IPS-11a (cell line): ENCODE data around the gene THAP8.

Experiments used
- H3K4me3 ChIP-seq: one replicate; pipeline ENCODE4 v1.5.1; 2013; ENCODE audit warnings: low read depth, low read length, control low read depth

Gene THAP8

GRCh38 chr19:36054119-36054732, at the start of gene THAP8:
Gene THAP8 (minus strand): TSS chr19:36054285. CDS start chr19:36054217, 68 bp downstream.
- peak within 1 kb of the TSS; percentile 79 for H3K4me3 ChIP-seq

- H3K4me3 ChIP-seq = no peak overlapping the region
These were observed 49.0 kb upstream of the THAP8 start for GRCh38 chr19:36103040-36103626.

GRCh38 chr19:36101550-36102327, 47.7 kb upstream of the THAP8 start:
- no peak overlapping the region for H3K4me3 ChIP-seq

GRCh38 chr19:36100476-36100875, 46.4 kb upstream of the THAP8 start:
- no peak overlapping the region for H3K4me3 ChIP-seq

- no peak overlapping the region for H3K4me3 ChIP-seq
These were observed 45.2 kb upstream of the THAP8 start for GRCh38 chr19:36099166-36099785.

GRCh38 chr19:36097036-36097435, 43.0 kb upstream of the THAP8 start:
- no peak overlapping the region for H3K4me3 ChIP-seq

GRCh38 chr19:36093687-36094086, 39.6 kb upstream of the THAP8 start:
- H3K4me3 ChIP-seq = no peak overlapping the region

- no peak overlapping the region for H3K4me3 ChIP-seq
These were observed 39.1 kb upstream of the THAP8 start for GRCh38 chr19:36093146-36093662.

GRCh38 chr19:36092566-36092965, 38.5 kb upstream of the THAP8 start:
- H3K4me3 ChIP-seq = no peak overlapping the region

- no peak overlapping the region for H3K4me3 ChIP-seq
These were observed 37.0 kb upstream of the THAP8 start for GRCh38 chr19:36090910-36091695.

- no peak overlapping the region for H3K4me3 ChIP-seq
These were observed 35.8 kb upstream of the THAP8 start for GRCh38 chr19:36089847-36090246.

- no peak overlapping the region for H3K4me3 ChIP-seq
These were observed 32.2 kb upstream of the THAP8 start for GRCh38 chr19:36086326-36086725.

GRCh38 chr19:36084231-36085009, 30.3 kb upstream of the THAP8 start:
- no peak overlapping the region for H3K4me3 ChIP-seq

GRCh38 chr19:36082916-36083315, 28.8 kb upstream of the THAP8 start:
- no peak overlapping the region for H3K4me3 ChIP-seq

GRCh38 chr19:36081894-36082293, 27.8 kb upstream of the THAP8 start:
- no peak overlapping the region for H3K4me3 ChIP-seq

GRCh38 chr19:36081385-36081784, 27.3 kb upstream of the THAP8 start:
- no peak overlapping the region for H3K4me3 ChIP-seq

- no peak overlapping the region for H3K4me3 ChIP-seq
These were observed 25.4 kb upstream of the THAP8 start for GRCh38 chr19:36079389-36079945.

- no peak overlapping the region for H3K4me3 ChIP-seq
These were observed 19.2 kb upstream of the THAP8 start for GRCh38 chr19:36073121-36073876.

GRCh38 chr19:36072081-36072480, 18.0 kb upstream of the THAP8 start:
- H3K4me3 ChIP-seq = no peak overlapping the region
